ENCODE data around the gene UPP1. TPM values are rescaled to one million over a fixed set of nuclear protein-coding genes. Genes with fewer than 3 reads are reported as not detected.
A peak's percentile ranks its signal among the peaks of the same experiment; 100 is the strongest.

Gene UPP1
- total and polyA plus RNA-seq, 10 of the 15 experiments (the other 5 are each of a cell fraction or from before 2014, with no cell fraction given) = 0.93 to 7.9 (median 3.8) TPM

DNA sequence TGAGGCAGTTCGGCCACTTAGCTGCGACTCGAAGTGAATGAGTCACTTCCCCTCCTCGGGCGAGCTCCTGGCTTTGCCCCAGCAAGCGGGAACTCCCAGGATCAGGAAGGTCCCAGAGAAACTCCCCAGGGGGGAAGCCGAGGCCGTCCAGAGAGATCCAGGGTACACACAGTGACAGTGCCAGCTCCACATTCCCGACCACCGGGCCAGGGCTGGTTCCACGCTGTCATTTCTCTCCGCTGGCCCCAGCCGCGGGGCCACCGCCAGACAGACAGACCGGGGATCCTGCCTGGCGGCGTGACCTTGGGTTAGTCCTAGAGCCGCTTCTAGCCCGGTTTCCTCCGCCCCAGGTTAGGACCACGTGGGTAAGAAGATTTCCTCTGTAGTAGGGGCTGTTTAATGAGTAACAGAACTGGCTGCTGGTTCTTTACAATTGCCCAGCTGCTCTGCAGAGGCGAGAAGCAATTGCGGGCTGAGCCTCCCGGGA is 463 bp upstream of the UPP1 start:
- intact Hi-C loops (cut with micrococcal nuclease; ENCODE audit: unreplicated experiment) (loop anchor here (2.0 kb wide), 2 partner anchors 110 to 170 kb away; partner anchors contain the start of gene HUS1), in situ Hi-C loops (cut with MboI) (no loop called here)
- no peaks in the 10 kb centered on the region for H3K36me3 ChIP-seq (ENCODE audit: control insufficient read depth in 2 of 2, insufficient read depth in 2 of 2, low read length in 1 of 2)
- WGBS (ENCODE audit: insufficient coverage, insufficient replicate concordance, low lambda C conversion rate, missing lambda C conversion rate) = 0% methylated on average over 23 of the region's 25 CpGs
- H2AFZ ChIP-seq (ENCODE audit: control insufficient read depth, low read depth, low read length) = peak overlapping the region; percentile 82
- H3K27ac ChIP-seq (ENCODE audit: control insufficient read depth, insufficient read depth) = peak overlapping the region; percentile 89
- H4K20me1 ChIP-seq (ENCODE audit: control insufficient read depth, insufficient read depth) = no peaks in the 10 kb centered on the region
- BruUV-seq (replicated peaks) = TSS peak; percentile 90
- H3K79me2 ChIP-seq (ENCODE audit: control insufficient read depth, insufficient read depth, low read length) = no peaks in the 10 kb centered on the region
- SMC1A ChIA-PET (ENCODE audit: uncharacterized antibody, unreplicated experiment) = interaction anchor here (0.8 kb wide), 1 partner anchor 18 kb away, joined by 3 read pairs; no protein-coding TSS in a partner anchor
- H3K4me3 ChIP-seq = peak overlapping the region; percentile 73
- peaks cover 38% of the 10 kb centered on the region for H3K4me1 ChIP-seq (ENCODE audit: control insufficient read depth, insufficient read depth, low read length)
- peak; percentile 76 for DNase-seq (ENCODE audit: low read depth, low spot score)
- H3K27me3 ChIP-seq (replicated peaks in 1 of 2; ENCODE audit: control insufficient read depth in 2 of 2, insufficient read depth in 2 of 2, low read length in 1 of 2) = no peaks in the 10 kb centered on the region; a peak in 1 of 4 replicates
- no peaks in the 10 kb centered on the region; the same call in 2 of the 3 replicates for H3K9me3 ChIP-seq (replicated peaks; ENCODE audit: control insufficient read depth, insufficient read depth, low read length)
- RAD21 ChIA-PET (ENCODE audit: unreplicated experiment) = interaction anchor here (0.8 to 1.7 kb wide), 3 partner anchors 97 to 166 kb away, joined by 3 to 6 read pairs (median 3); no protein-coding TSS in a partner anchor
- H3K9ac ChIP-seq (ENCODE audit: control insufficient read depth, insufficient read depth, low read length) = peak overlapping the region; percentile 87
- POLR2A ChIA-PET = interaction anchor here (1.3 kb wide), 1 partner anchor 97 kb away, joined by 5 read pairs; no protein-coding TSS in a partner anchor
- peak overlapping the region; percentile 77 for H3K4me2 ChIP-seq (ENCODE audit: control insufficient read depth, insufficient read depth)
- peak; percentile 84 for FAIRE-seq
- CTCF ChIA-PET = interaction anchor here (1.0 to 10.7 kb wide), 4 partner anchors 16 to 100 kb away, joined by 3 to 56 read pairs (median 7); no protein-coding TSS in a partner anchor
- ATAC-seq = peak; percentile 76
- TF ChIP-seq STAT1 (conservative IDR thresholded peaks at IDR 0.05) (0 out of 2 replicates have a peak, but pooled peaks have one; percentile 63), IKZF2 (IDR thresholded peaks at IDR 0.05) (peak; percentile 92 to 93), CHD1 (IDR thresholded peaks at IDR 0.05; ENCODE audit: low read depth, low read length) (0 out of 2 replicates have a peak, but pooled peaks have one; percentile 45), CREB1 (IDR thresholded peaks at IDR 0.05; ENCODE audit: low read depth) (0 out of 2 replicates have a peak, but pooled peaks have one; percentile 6), JUNB (IDR thresholded peaks at IDR 0.05) (peak; percentile 29), NR2F1 (conservative IDR thresholded peaks at IDR 0.05) (peak; percentile 95), SUPT20H (IDR thresholded peaks at IDR 0.05; ENCODE audit: borderline replicate concordance, control insufficient read depth, low read depth, low read length) (no peak), MEF2B (IDR thresholded peaks at IDR 0.05; ENCODE audit: partially characterized antibody, poor library complexity, severe bottlenecking) (peak; percentile 87), ZBTB40 (IDR thresholded peaks at IDR 0.05; ENCODE audit: borderline replicate concordance) (no peak), ZNF217 (IDR thresholded peaks at IDR 0.05) (no peak; the same call in 1 of the 2 replicates), FOXK2 (IDR thresholded peaks at IDR 0.05) (0 out of 2 replicates have a peak, but pooled peaks have one; percentile 6), DPF2 (IDR thresholded peaks at IDR 0.05) (peak; percentile 40; the same call in 1 of the 2 replicates), IKZF1 (conservative IDR thresholded peaks at IDR 0.05) (peak; percentile 94), ATF7 (IDR thresholded peaks at IDR 0.05; ENCODE audit: low read depth) (peak; percentile 38), ESRRA (IDR thresholded peaks at IDR 0.05; ENCODE audit: low read length) (peak; percentile 87), ZBTB33 (IDR thresholded peaks at IDR 0.05) (no peak)
- TF ChIP-seq, protein P1, sequence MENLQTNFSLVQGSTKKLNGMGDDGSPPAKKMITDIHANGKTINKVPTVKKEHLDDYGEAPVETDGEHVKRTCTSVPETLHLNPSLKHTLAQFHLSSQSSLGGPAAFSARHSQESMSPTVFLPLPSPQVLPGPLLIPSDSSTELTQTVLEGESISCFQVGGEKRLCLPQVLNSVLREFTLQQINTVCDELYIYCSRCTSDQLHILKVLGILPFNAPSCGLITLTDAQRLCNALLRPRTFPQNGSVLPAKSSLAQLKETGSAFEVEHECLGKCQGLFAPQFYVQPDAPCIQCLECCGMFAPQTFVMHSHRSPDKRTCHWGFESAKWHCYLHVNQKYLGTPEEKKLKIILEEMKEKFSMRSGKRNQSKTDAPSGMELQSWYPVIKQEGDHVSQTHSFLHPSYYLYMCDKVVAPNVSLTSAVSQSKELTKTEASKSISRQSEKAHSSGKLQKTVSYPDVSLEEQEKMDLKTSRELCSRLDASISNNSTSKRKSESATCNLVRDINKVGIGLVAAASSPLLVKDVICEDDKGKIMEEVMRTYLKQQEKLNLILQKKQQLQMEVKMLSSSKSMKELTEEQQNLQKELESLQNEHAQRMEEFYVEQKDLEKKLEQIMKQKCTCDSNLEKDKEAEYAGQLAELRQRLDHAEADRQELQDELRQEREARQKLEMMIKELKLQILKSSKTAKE (IDR thresholded peaks at IDR 0.05; ENCODE audit: low read depth, poor library complexity, severe bottlenecking) = peak; percentile 87
